Measurements from ENCODE around the gene IQGAP3.
A peak's percentile ranks its signal among the peaks of the same experiment; 100 is the strongest.

IQGAP3 gene

GRCh38 chr1:156508955-156509234 is 63.5 kb downstream of the IQGAP3 start:
- no peak for DNase-seq

DNA sequence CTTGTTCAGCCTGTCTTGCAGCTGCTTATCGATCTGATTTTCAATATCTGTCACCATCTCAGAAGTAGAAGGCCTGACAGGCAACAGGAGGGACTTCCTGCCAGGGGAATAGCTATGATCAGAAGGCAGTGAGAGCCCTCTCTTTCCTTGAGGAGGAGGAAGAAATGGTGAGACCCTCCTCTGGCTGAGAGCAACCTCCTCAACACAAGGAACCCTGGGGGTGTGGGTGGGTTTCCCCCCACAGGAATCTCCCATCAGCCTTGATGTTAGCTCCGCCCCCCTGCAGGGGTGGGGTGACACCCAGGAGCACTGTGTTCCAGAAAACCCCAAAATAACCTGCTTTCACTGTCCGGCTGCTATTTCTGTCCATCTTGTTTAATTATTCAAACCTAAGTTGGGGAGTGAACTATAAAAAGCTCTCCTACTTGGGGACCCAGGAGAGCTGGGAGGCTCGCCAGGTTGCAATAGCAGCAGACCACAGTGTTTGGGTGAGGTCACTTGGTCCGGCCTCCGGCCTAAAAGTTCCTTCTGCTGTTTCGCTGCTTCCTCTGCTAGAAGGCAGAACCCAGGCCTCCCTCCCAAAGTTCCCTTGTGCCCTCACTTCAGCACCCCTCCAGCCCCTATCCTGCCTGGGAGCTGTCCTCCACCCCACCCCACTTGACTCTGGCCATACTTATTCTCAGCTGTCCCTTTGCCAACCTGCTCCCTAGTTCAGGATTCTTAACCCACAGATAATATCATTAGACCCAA is 64.0 kb downstream of the IQGAP3 start:
- DNase-seq, result no peak

- DNase-seq, result no peak
These were observed 65.9 kb downstream of the IQGAP3 start for GRCh38 chr1:156506450-156506849.

GRCh38 chr1:156505679-156506298 is 66.6 kb downstream of the IQGAP3 start:
- no peak for DNase-seq

- DNase-seq, result peak; percentile 97 to 99 (median 98)
These were observed 67.3 kb downstream of the IQGAP3 start for GRCh38 chr1:156504821-156505678.

DNA sequence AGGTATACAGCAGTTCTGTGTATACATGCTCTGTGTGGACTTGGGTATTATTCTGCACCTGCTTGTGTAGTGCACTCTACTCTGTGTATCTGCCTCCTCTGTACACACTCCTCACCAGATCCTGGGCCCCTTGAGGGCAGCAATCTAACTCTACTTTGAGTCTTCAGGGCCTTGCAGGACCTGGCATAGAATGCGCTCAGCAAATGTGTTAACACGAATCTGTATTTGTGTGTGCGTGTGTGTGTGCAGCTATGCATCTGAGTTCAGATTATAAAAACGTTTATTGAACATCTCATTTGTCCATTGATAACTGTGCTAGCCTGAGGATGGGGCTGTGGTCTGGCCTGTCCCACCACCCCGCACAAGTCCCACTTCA is 67.9 kb downstream of the IQGAP3 start:
- DNase-seq, result peak in 2 of 3 experiments; percentile 48 to 59

DNA sequence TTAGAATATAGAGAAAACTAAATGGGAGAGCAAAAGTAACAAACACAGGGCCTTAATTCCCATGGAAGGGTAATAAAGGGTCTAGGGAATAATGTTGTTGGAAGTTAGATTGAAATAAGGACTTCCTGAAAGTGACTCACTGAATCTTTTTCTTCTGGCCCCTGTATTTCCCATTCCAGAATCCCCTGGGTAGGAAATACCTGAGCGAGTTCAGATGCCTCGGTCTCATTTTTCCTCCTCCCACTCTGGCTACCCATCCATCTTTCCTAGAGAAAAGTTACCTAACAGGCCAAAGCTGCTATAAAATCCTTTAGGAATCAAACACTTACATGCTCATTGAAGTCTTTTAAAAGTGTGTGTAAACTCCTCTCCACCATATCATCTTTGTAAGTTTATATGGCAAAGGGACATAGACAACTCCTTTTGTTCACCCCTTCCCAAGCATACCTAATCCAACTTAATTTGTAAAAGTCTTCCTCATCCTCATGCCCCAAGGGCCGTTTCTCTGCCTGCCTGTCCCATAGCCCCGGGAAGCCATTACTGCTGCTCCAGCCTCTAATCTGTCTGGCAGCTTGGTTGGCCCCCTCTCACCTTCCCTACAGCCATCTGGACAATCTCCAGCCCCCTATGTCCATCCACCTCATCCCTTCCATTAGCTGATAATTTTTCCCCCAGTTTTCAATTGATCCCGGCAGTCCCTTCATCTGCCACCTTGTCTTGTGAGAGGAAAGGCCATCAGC is 68.5 kb downstream of the IQGAP3 start:
- no peak for DNase-seq

DNA sequence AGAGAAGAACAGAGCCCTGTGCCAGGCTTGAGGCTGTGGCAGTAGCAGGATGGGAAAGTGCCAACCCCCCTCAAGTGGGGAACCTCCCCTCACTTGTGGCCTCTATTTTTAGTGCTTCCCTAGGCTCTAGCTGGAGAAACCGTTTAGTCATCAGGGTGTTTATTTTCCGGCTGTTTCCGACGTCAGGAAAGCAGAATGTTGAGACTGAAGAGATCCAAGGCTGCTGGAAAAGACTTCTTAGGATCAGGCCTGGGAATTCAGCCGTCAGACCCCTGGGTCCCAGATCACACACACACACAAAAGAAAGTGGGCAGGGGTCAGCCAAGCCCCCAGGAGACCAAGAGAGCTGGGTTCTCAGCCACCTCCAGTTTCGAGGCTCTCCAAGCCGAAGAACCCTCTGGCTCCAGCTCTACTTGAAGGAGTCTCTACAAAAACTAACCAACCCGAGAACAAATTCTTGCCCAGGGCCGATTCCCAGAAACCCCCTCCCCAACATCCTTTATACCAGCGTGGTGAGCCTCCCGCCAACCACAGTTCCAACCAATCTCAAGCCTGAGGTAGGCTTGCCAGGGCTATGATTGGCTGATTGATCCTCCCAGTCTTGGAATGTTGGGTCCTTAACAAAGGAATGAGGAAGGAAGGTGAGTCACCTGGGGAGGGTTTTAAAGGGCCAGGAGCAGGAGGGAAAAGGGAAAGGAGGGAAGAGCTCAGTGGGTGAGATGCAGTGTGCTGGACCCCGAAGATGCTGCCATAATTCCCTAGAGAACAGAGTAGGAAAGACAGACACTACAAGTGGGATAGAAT is 69.3 kb downstream of the IQGAP3 start:
- DNase-seq, result no peak

DNA sequence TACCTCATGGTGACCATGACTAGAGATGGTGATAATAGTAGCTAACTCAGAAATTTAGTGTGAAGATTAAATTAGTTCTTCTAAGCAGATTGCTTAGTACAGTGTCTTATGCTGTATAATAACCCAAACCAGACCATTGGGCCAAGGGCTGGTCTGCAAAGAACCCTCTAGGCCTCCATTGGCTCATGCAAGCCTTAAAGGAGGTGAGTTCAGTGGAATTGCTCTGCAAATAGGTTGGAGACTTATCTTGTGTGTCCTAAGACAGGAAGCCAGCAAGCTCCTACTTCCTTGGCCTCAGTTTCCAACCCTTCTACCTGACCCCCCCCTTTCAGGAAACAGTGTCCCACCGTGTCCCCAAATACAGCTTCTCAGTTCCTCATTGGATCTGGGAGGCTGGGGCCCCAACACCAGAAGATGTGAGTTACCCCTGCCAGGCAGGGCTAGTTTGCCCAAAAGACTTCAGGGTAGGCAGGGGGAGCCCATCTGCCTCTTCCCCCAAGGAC is 69.9 kb downstream of the IQGAP3 start:
- no peak for DNase-seq

DNA sequence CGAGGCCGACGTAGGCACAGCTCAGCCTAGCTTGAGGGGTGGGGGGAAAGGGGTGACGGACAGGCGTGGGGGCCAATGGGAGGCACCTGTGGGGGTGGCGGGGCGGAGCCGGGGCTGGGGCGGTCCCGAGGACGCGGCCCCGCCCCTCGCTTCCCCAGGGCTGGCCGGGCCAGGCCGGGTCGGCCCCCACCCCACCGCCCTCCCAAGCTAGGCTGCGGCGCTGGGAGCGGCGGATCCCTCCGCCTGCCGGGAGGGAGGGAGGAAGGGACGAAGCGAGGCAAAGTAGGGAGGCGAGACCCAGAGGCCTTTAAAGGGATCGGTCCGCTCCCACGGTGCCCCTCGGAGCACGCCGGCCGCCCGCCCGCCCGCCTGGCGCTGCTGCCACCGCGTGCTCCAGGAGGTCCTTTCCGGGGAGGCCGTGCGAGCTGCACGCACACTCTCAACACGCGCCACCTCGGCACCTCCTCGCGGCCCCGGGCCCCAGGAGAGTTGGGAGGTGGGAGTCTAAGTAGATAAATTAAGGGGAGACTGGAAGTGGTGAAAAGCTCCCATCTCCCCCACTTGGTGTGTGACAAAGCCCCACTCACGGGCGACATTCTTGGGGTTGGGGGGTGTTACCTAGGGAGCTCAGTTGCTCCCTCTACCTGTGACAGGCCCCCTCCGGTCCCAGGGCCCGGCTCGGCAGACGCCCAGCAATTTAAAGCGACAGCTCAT is 71.4 kb downstream of the IQGAP3 start:
- DNase-seq, result peak; percentile 95 to 98 (median 96)

GRCh38 chr1:156500543-156500792 is 71.9 kb downstream of the IQGAP3 start, which contains the start of gene MEF2D:
TSS of gene MEF2D (minus strand) at chr1:156500775. CDS start at chr1:156483292, 17,483 bp downstream.
- no peak for DNase-seq

DNA sequence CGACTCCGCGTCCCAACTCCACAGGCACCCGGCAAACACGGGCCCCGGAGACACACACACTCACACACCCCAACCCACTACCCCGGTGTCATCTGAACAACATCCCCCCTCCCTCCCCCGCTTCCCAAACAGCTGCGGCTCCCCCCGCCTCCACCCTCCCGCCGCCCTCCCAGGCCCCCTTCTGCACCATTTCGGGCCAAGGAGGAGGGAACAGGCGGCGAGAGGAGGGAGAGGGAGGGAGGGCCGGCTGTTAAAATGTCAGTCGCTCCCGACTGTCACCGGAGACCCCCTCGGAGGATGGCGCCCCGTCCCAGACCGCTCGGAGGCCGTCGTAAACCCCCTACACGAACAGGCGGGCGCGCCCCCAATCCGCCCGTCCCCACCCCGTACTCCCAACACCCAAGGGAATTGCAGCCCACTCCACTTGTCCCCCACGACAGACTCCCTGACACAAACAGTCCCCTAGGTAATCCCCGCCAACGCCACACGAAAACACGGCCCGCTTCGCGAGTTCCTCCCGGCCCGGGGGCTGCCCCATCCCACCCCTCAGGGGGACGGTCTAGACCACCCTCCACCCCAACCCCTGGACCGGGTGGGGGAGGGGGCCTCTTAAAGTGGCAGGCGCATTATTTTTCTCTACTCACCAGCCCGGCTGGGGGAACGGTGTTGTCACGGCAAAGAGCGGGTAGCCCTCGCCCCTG is 72.4 kb downstream of the IQGAP3 start:
- DNase-seq, result peak in 2 of 3 experiments; percentile 48 to 58

GRCh38 chr1:156499194-156499841 is 73.0 kb downstream of the IQGAP3 start:
- DNase-seq, result no peak

GRCh38 chr1:156498432-156499193 is 73.8 kb downstream of the IQGAP3 start:
- DNase-seq, result no peak

DNA sequence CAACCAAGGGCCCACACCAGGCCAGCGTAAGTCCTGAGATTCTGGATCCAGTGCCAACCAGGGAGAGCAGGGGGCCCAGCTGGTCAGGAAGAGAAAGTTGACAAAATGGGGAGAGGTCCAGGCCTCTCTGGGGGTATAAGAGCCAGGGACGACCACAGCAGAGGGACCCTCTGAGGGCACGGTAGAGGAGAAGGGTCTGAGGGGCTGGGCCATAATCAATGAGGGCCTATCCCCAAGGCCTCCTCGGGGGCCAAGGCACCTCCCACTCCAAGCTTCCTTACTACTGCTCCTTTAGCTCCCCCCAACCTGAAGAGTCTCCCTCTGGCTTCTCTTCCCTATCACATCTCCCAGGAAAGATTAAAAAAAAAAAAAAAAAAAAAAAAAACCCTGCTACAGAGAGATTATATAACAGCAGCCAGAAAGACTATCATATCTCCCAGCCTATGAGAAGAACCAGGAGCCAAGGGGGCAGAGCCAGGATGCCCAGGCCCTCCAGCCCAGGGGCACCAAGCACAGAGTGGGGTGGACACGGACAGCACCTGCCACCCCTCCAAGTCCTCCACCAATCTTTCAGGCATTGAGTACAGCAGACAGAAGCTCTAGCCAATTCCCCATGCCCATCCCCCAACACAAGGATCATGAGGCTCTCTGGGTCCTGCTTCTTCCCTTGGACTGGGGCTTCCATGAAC is 74.5 kb downstream of the IQGAP3 start:
- no peak for DNase-seq

DNA sequence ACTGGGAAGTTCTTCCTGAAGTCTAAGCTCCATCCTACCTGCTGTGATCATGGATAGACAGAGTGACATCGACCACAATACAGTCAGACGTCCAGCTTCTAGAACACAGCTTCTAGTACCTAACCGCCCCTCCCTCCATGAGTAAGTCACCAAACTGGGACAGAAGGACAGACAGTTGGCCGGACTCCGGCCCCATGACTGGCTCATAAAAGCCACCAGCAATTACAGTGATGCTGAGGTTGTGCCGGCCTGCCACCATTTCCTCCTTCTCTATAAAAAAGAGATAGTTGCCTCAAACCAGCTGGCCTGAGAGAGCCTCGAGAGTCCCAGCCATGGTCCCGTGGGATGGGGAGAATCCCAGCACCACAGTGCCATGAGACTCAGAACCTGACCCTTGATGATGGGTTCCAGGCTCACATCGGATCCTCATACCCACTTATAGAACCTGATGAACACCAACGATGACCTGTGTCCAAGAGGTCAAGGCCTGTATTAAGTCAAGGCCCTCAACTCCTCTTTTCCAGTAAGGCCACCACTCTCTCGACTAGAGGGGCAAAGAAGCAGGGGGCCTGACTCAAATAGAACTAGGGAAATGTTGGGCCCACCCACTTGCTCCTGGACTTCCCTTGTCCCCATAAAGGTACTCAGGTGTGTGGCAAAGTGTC is 75.2 kb downstream of the IQGAP3 start:
- no peak for DNase-seq

GRCh38 chr1:156496211-156496761 is 76.1 kb downstream of the IQGAP3 start:
- no peak for DNase-seq
